GM12875 (cell line): ENCODE measurements around the gene SPR.
"Not testable (repeated sequence)": the region's sequence is repeated elsewhere in the genome, so short reads cannot be mapped to it uniquely, and the experiment has no call there.

Experiments
- H3K4me3 ChIP-seq: one replicate; pipeline ENCODE4 v1.5.1; 2011; ENCODE audit warnings: low read depth, low read length, control low read depth
- CTCF ChIP-seq: IDR thresholded peaks from 2 replicates; pipeline ENCODE4 v1.5.1; 2011; ENCODE audit warnings: low read depth, mild to moderate bottlenecking, control low read depth, inconsistent platforms, low read length, moderate library complexity, borderline replicate concordance; ENCODE audit not compliant: insufficient read depth

SPR gene

GRCh38 chr2:72895759-72896281 is 8.6 kb downstream of the SPR start:
- no peak for TF ChIP-seq CTCF
- H3K4me3 ChIP-seq: no peak overlapping the region

GRCh38 chr2:72896446-72896845 is 9.2 kb downstream of the SPR start:
- no peak for TF ChIP-seq CTCF
- no peak overlapping the region for H3K4me3 ChIP-seq

GRCh38 chr2:72897785-72898584 is 10.8 kb downstream of the SPR start:
- TF ChIP-seq CTCF: no peak
- no peak overlapping the region for H3K4me3 ChIP-seq

GRCh38 chr2:72898585-72898906 is 11.3 kb downstream of the SPR start:
- H3K4me3 ChIP-seq: no peak overlapping the region
- TF ChIP-seq CTCF: no peak

- H3K4me3 ChIP-seq: no peak overlapping the region
- TF ChIP-seq CTCF: no peak
Observed at GRCh38 chr2:72900191-72900825, 13.1 kb downstream of the SPR start.

GRCh38 chr2:72901426-72901825 is 14.2 kb downstream of the SPR start:
- H3K4me3 ChIP-seq: no peak overlapping the region
- no peak for TF ChIP-seq CTCF

GRCh38 chr2:72907369-72907768 is 20.2 kb downstream of the SPR start:
- not testable (repeated sequence) for H3K4me3 ChIP-seq
